BLaER1 treated with 17β-estradiol and CSF1 and Interleukin-3, amounts not matched to agents 10 nM and 100 nM (cell line): ENCODE results near the gene GNPTG.

Experiments used
- H3K27ac ChIP-seq, 11 experiments: shearing (Covaris generic); formaldehyde crosslinking; 2 replicates each; pipeline ENCODE4 v1.8.1; 2022
- H3K27me3 ChIP-seq, 11 experiments: shearing (Covaris generic); formaldehyde crosslinking; 2 replicates each; pipeline ENCODE4 v1.8.1; 2022
- H3K36me3 ChIP-seq, 11 experiments: shearing (Covaris generic); formaldehyde crosslinking; 2 replicates each; pipeline ENCODE4 v1.8.1; 2022
- H3K4me1 ChIP-seq, 10 experiments: shearing (Covaris generic); formaldehyde crosslinking; 2 replicates each; pipeline ENCODE4 v1.8.1; 2022
- H3K4me2 ChIP-seq, 11 experiments: shearing (Covaris generic); formaldehyde crosslinking; 2 replicates each; pipeline ENCODE4 v1.8.1; 2022
- H3K4me3 ChIP-seq, 10 experiments: shearing (Covaris generic); formaldehyde crosslinking; 2 replicates each; pipeline ENCODE4 v1.8.1; 2022
- H3K9ac ChIP-seq, 11 experiments: shearing (Covaris generic); formaldehyde crosslinking; 2 replicates each; pipeline ENCODE4 v1.8.1; 2022
- H3K9me3 ChIP-seq, 11 experiments: shearing (Covaris generic); formaldehyde crosslinking; replicated peaks in 1 of 11; 2 replicates each; pipeline ENCODE4 v1.8.1; 2022
- H4K20me1 ChIP-seq, 11 experiments: shearing (Covaris generic); formaldehyde crosslinking; 2 replicates each; pipeline ENCODE4 v1.8.1; 2022
- Cebpa-rat ChIP-seq, 11 experiments: shearing (Covaris generic); IDR thresholded peaks; 2 replicates each; pipeline ENCODE4 v1.8.1; 2022

GNPTG gene

DNA sequence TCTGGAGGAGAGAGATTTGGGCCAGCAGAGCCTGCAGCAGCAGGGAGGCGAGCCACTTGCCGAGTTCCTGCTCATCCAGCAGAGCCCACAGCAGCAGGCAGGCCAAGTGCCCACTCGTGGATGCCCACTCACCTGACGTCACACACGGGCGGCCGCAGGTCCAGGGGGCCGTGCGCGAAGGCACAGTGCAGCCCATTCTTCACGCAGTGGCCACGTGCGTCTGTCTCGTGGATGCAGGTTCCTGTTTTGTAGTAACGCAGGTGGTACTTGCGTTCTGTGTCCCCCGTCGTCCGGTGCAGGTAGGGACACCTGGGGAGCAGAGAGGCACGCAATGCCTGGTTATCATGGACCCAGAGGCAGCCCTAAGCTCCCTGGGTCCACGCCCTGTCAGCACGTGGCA lies 51.3 kb downstream of the GNPTG start:
- TF ChIP-seq Cebpa-rat (IDR thresholded peaks at IDR 0.05) = no peak
- Histone ChIP-seq H3K27ac (no peak overlapping the region), H4K20me1 (peaks cover 51 to 87% (median 69%) of the 10 kb centered on the region in 11 experiments; a peak in 19 of 22 replicates), H3K4me1 (peaks cover 7 to 35% (median 25%) of the 10 kb centered on the region in 10 experiments), H3K9me3 (no peaks in the 10 kb centered on the region), H3K9ac (no peak overlapping the region), H3K4me3 (no peak overlapping the region), H3K27me3 (no peaks in the 10 kb centered on the region), H3K36me3 (peaks cover 65 to 89% (median 77%) of the 10 kb centered on the region in 11 experiments), H3K4me2 (no peak overlapping the region)

DNA sequence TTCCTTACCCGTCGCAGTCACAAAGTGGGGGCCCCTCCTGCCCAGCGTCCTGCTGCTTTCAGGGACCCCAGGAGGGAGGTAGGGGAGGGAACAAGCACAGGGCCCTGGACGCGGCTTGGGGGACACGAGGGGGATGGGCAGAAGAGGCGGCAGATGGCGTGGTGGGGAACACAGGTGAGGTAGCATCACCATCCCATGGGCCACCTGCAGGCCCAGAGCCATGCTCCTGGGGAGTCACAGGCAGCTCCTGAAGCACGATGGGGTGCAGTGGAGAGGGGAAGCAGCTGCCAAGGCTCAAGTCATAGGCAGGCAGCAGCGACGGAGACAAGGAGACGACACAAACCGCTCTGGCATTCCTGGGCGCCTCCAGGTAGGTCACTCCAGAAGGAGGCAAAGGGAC lies 52.0 kb downstream of the GNPTG start:
- peaks cover 58 to 82% (median 70%) of the 10 kb centered on the region in 11 experiments for H3K36me3 ChIP-seq
- H3K9ac ChIP-seq = 0 out of 22 replicates have a peak overlapping the region, but pooled peaks of 1 of the 11 experiments have one; percentile 1
- no peak for TF ChIP-seq Cebpa-rat (IDR thresholded peaks at IDR 0.05)
- H3K4me3 ChIP-seq = no peak overlapping the region
- H4K20me1 ChIP-seq = peaks cover 55 to 85% (median 71%) of the 10 kb centered on the region in 11 experiments; a peak in 19 of 22 replicates
- H3K9me3 ChIP-seq = no peaks in the 10 kb centered on the region
- H3K4me2 ChIP-seq = no peak overlapping the region
- H3K27ac ChIP-seq = no peak overlapping the region
- peaks cover 10 to 34% (median 26%) of the 10 kb centered on the region in 10 experiments for H3K4me1 ChIP-seq
- H3K27me3 ChIP-seq = no peaks in the 10 kb centered on the region

DNA sequence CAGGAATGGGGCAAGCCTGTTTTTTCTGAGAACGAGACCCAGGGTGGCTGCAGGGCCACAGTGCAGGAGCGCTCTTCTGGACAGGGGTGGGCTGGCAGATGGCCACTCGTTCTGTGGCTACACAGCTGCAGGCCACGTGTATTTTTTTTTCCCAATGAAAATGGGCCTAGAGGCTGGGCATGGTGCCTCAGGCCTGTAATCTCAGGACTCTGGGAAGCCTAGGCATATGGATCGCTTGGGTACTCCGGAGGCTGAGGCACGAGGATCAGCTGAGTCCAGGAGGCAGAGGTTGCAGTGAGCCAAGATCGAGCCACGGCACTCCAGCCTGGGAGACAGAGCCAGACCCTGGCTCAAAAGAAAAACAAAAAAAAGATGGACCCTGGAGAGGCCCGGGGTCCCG lies 56.0 kb downstream of the GNPTG start:
- peak overlapping the region; percentile 47 to 79 (median 67) for H3K4me3 ChIP-seq
- no peak for TF ChIP-seq Cebpa-rat (IDR thresholded peaks at IDR 0.05)
- peaks cover 27 to 60% (median 45%) of the 10 kb centered on the region in 10 experiments for H3K4me1 ChIP-seq
- H3K27ac ChIP-seq = peak overlapping the region in 9 of 11 experiments; percentile 26 to 65 (median 53); a peak in 17 of 22 replicates
- no peaks in the 10 kb centered on the region for H3K27me3 ChIP-seq
- H4K20me1 ChIP-seq = peaks cover 68 to 95% (median 88%) of the 10 kb centered on the region in 11 experiments; a peak in 20 of 22 replicates
- peak overlapping the region; percentile 49 to 83 (median 71); a peak in 20 of 22 replicates for H3K9ac ChIP-seq
- peaks cover 25 to 61% (median 46%) of the 10 kb centered on the region in 11 experiments for H3K36me3 ChIP-seq
- no peaks in the 10 kb centered on the region for H3K9me3 ChIP-seq
- H3K4me2 ChIP-seq = peak overlapping the region; percentile 74 to 100 (median 97)

DNA sequence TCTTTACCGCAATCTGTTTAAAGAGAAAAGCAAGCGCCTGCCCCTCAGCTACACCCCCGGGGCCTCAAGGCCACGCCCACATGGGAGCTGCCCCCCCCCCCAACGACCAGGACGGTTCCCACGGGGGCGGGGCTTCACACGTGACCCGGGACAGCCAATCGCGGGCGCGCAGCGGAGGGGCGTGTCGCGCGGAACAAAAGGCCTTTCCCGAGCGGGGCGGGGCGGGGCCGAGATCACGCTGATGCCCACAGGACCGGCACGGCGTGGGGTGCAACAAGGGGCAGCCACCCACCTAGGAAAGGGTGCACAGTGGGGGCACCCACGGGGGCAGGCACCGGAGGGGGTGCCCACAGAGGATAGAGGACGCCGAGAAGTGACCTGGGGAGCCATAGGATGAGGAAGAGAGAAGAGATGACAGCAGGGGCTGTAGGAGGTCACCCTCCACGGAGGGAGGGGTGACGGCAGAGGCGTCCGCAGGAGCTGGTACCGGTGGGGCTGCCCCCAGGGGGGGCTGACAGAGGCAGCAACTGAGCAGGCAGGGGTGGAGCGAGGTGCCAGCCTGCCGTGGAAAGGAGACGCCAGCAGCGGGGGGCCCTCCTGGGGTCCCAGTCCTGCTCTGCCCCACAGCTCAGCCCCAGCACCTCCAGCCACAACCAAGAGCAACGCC lies 56.6 kb downstream of the GNPTG start:
- no peaks in the 10 kb centered on the region for H3K27me3 ChIP-seq
- H4K20me1 ChIP-seq = peaks cover 62 to 95% (median 86%) of the 10 kb centered on the region in 11 experiments; a peak in 20 of 22 replicates
- H3K4me2 ChIP-seq = peak overlapping the region; percentile 74 to 100 (median 97)
- H3K9me3 ChIP-seq = no peaks in the 10 kb centered on the region
- peak overlapping the region; percentile 47 to 79 (median 67) for H3K4me3 ChIP-seq
- peak overlapping the region in 9 of 11 experiments; percentile 26 to 65 (median 53); a peak in 18 of 22 replicates for H3K27ac ChIP-seq
- no peak for TF ChIP-seq Cebpa-rat (IDR thresholded peaks at IDR 0.05)
- peak overlapping the region; percentile 57 to 83 (median 71); a peak in 21 of 22 replicates for H3K9ac ChIP-seq
- H3K4me1 ChIP-seq = peaks cover 33 to 65% (median 51%) of the 10 kb centered on the region in 10 experiments
- H3K36me3 ChIP-seq = peaks cover 20 to 55% (median 41%) of the 10 kb centered on the region in 11 experiments

DNA sequence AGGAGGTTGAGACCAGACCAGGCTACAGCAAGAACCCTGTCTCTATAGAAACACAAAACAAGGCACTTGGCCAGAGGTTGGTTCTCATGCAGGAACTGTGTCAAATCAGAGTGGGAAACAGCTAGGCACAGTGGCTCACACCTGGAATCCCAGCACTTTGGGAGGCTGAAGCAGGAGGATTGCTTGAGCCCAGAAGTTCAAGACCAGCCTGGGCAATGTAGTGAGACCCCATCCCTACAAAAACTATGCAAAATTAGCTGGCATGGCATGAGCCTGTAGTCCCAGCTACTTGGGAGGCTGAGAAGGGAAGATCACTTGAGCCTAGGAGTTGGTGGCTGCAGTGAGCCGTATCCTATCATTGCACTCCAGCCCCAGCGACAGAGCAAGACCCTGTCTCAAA lies 61.1 kb downstream of the GNPTG start:
- Histone ChIP-seq H3K4me3 (peak overlapping the region in 1 of 10 experiments; percentile 7; a peak in 1 of 20 replicates), H4K20me1 (peaks cover 21 to 70% (median 47%) of the 10 kb centered on the region in 11 experiments; a peak in 19 of 22 replicates)

More for the DNA sequence above, 61.1 kb downstream of the GNPTG start:
- Histone ChIP-seq H3K36me3 (peaks cover 4 to 25% (median 13%) of the 10 kb centered on the region in 11 experiments; a peak in 15 of 22 replicates), H3K9ac (peak overlapping the region in 5 of 11 experiments; percentile 4 to 96 (median 46); a peak in 2 of 22 replicates), H3K9me3 (no peaks in the 10 kb centered on the region), H3K4me2 (peak overlapping the region; percentile 74 to 98 (median 90); a peak in 21 of 22 replicates), H3K27ac (no peak overlapping the region), H3K4me1 (peaks cover 42 to 70% (median 60%) of the 10 kb centered on the region in 10 experiments), H3K27me3 (no peaks in the 10 kb centered on the region)
- TF ChIP-seq Cebpa-rat (IDR thresholded peaks at IDR 0.05) = no peak
